IMR-90 (cell line): ENCODE data around the gene PSMB4. TPM values are rescaled to one million over a fixed set of nuclear protein-coding genes. Genes with fewer than 3 reads are reported as not detected.

ENCODE experiments used
- ATAC-seq: fragments of 200-7000 bp; cut with Tn5 transposase; 2 replicates; pipeline ENCODE4 v1.9.1; 2020; ENCODE audit warnings: low read depth, mild to moderate bottlenecking, moderate library complexity
- BruUV-seq: library from RNA; stranded (reverse); fragments of 400-500 nt; replicated peaks from 2 replicates; lab custom pipeline; 2021; lab: Mats Ljungman, UMichigan
- CTCF ChIA-PET: fragments of 300-600 bp; formaldehyde crosslinking; extraction: SDS; loops from one replicate; lab custom pipeline; 2021; ENCODE audit warnings: antibody characterized with exemption; lab: Yijun Ruan, JAX
- POLR2A ChIA-PET: fragments of 300-600 bp; sonication (Branson Sonifier 250); formaldehyde crosslinking; loops from one replicate; lab custom pipeline; 2022; ENCODE audit warnings: antibody characterized with exemption; ENCODE audit not compliant: unreplicated experiment; lab: Charles Lee
- DNase-seq: peaks from one replicate; pipeline ENCODE4 v3.0.0; 2013
- H2AFZ ChIP-seq: replicated peaks from 2 replicates; pipeline ENCODE3; 2013; ENCODE audit warnings: low read length, mild to moderate bottlenecking; ENCODE audit not compliant: poor library complexity
- H2AK5ac ChIP-seq: 2 replicates; pipeline ENCODE4 v1.6.1; 2013; ENCODE audit warnings: low read depth, low read length, inconsistent platforms
- H2AK9ac ChIP-seq: replicated peaks from 2 replicates; pipeline ENCODE3; 2013; ENCODE audit warnings: mild to moderate bottlenecking, low read depth, low read length, moderate library complexity; ENCODE audit not compliant: poor library complexity
- H2BK120ac ChIP-seq: 2 replicates; pipeline ENCODE4 v1.6.1; 2013; ENCODE audit warnings: low read depth, low read length, inconsistent platforms
- H2BK15ac ChIP-seq: 3 replicates; pipeline ENCODE4 v1.6.1; 2013; ENCODE audit warnings: low read depth, low read length, inconsistent platforms
- H2BK20ac ChIP-seq: 2 replicates; pipeline ENCODE4 v1.6.1; 2013; ENCODE audit warnings: low read depth, mild to moderate bottlenecking, inconsistent platforms, low read length, moderate library complexity
- H2BK5ac ChIP-seq: 2 replicates; pipeline ENCODE4 v1.6.1; 2013; ENCODE audit warnings: mild to moderate bottlenecking, low read depth, low read length, inconsistent platforms; ENCODE audit not compliant: poor library complexity, severe bottlenecking
- H3K14ac ChIP-seq: replicated peaks from 2 replicates; pipeline ENCODE4 v1.6.1; 2013; ENCODE audit warnings: low read depth, low read length, inconsistent platforms
- H3K18ac ChIP-seq: 2 replicates; pipeline ENCODE4 v1.6.1; 2013; ENCODE audit warnings: low read depth, low read length, control low read depth
- H3K23ac ChIP-seq: 2 replicates; pipeline ENCODE4 v1.6.1; 2013; ENCODE audit warnings: low read depth, low read length, inconsistent platforms
- H3K27ac ChIP-seq: 2 replicates; pipeline ENCODE4 v1.5.1; 2013; ENCODE audit warnings: mild to moderate bottlenecking, control low read depth, low read length; ENCODE audit not compliant: insufficient read depth
- H3K27me3 ChIP-seq: 2 replicates; pipeline ENCODE4 v1.6.1; 2013; ENCODE audit warnings: low read length; ENCODE audit not compliant: control insufficient read depth, insufficient read depth
- H3K36me3 ChIP-seq: 2 replicates; pipeline ENCODE4 v1.6.1; 2013; ENCODE audit warnings: low read length, mixed read lengths; ENCODE audit not compliant: control insufficient read depth, insufficient read depth
- H3K4ac ChIP-seq: 2 replicates; pipeline ENCODE4 v1.6.1; 2013; ENCODE audit warnings: low read depth, low read length, inconsistent platforms
- H3K4me1 ChIP-seq: 2 replicates; pipeline ENCODE4 v1.6.1; 2013; ENCODE audit warnings: low read length, mixed read lengths; ENCODE audit not compliant: control insufficient read depth, insufficient read depth
- H3K4me2 ChIP-seq: 2 replicates; pipeline ENCODE4 v1.6.1; 2013; ENCODE audit warnings: low read depth, mild to moderate bottlenecking, control low read depth, low read length, moderate library complexity
- H3K4me3 ChIP-seq: 2 replicates; pipeline ENCODE4 v1.5.1; 2013; ENCODE audit warnings: low read depth, mild to moderate bottlenecking, control low read depth, low read length, moderate library complexity; ENCODE audit not compliant: insufficient read depth
- H3K56ac ChIP-seq: 2 replicates; pipeline ENCODE4 v1.6.1; 2013; ENCODE audit warnings: low read length, inconsistent platforms; ENCODE audit not compliant: insufficient read depth; ENCODE audit errors: extremely low read depth
- H3K79me1 ChIP-seq, 2 experiments: 2 replicates each; pipeline ENCODE4 v1.6.1; 2013; ENCODE audit warnings: low read length in 2 of 2, inconsistent platforms in 1 of 2, low read depth in 1 of 2
- H3K9ac ChIP-seq: 2 replicates; pipeline ENCODE4 v1.6.1; 2013; ENCODE audit warnings: low read depth, low read length, control low read depth
- H3K9me1 ChIP-seq: 2 replicates; pipeline ENCODE4 v1.6.1; 2013; ENCODE audit warnings: low read length, inconsistent platforms; ENCODE audit not compliant: insufficient read depth
- H3K9me3 ChIP-seq: 2 replicates; pipeline ENCODE4 v1.6.1; 2013; ENCODE audit warnings: low read length; ENCODE audit not compliant: control insufficient read depth, insufficient read depth
- H4K20me1 ChIP-seq: 2 replicates; pipeline ENCODE4 v1.6.1; 2013; ENCODE audit warnings: low read length, inconsistent platforms; ENCODE audit not compliant: insufficient read depth
- H4K5ac ChIP-seq: 2 replicates; pipeline ENCODE4 v1.6.1; 2013; ENCODE audit warnings: mild to moderate bottlenecking, low read depth, low read length, control low read depth
- H4K8ac ChIP-seq, 2 experiments: 2 replicates each; pipeline ENCODE4 v1.6.1; 2013; ENCODE audit warnings: low read depth in 2 of 2, low read length in 2 of 2, control low read depth in 1 of 2, inconsistent platforms in 1 of 2
- H4K91ac ChIP-seq: 2 replicates; pipeline ENCODE4 v1.6.1; 2013; ENCODE audit warnings: low read depth, low read length, inconsistent platforms; ENCODE audit not compliant: insufficient read depth
- CTCF ChIP-seq: conservative IDR thresholded peaks from 2 replicates; pipeline ENCODE4 v1.5.1; 2012; ENCODE audit warnings: mild to moderate bottlenecking, low read depth, low read length, improper control_type of control experiment
- MAZ ChIP-seq: IDR thresholded peaks from 2 replicates; pipeline ENCODE4 v1.6.1; 2012; ENCODE audit warnings: low read depth, mild to moderate bottlenecking, low read length, improper control_type of control experiment, moderate library complexity, borderline replicate concordance
- NFE2L2 ChIP-seq: fragments of 150-350 bp; IDR thresholded peaks from 2 replicates; pipeline ENCODE4 v1.6.1; 2016; ENCODE audit warnings: low read depth, mild to moderate bottlenecking, low read length
- RAD21 ChIP-seq: IDR thresholded peaks from 2 replicates; pipeline ENCODE4 v1.6.1; 2012; ENCODE audit warnings: low read length, improper control_type of control experiment
- RFX5 ChIP-seq: IDR thresholded peaks from 2 replicates; pipeline ENCODE4 v1.8.0; 2012; ENCODE audit warnings: low read depth, mild to moderate bottlenecking, low read length, moderate library complexity
- SMC3 ChIP-seq: fragments of 150-350 bp; IDR thresholded peaks from 2 replicates; pipeline ENCODE4 v1.6.1; 2016; ENCODE audit warnings: low read depth, mild to moderate bottlenecking, antibody characterized with exemption, low read length, moderate library complexity
- WGBS, 2 experiments: methylation state at CpG; one replicate each; pipeline versions ENCODE4 v1.1.5 to v1.1.7; 2013; ENCODE audit warnings: missing lambda C conversion rate in 2 of 2; ENCODE audit not compliant: insufficient read length in 1 of 2; ENCODE audit errors: extremely low coverage in 2 of 2; 5-methylcytosine and 5-hydroxymethylcytosine counted together
- dilution Hi-C: fragments of 300-500 bp; cut with HindIII; formaldehyde crosslinking; loops from one replicate; pipeline ENCODE4 v1.14.3; 2018; ENCODE audit warnings: low sequenced_read_pairs; ENCODE audit not compliant: unreplicated experiment
- in situ Hi-C: fragments of 300-500 bp; cut with MboI; formaldehyde crosslinking; loops from 3 replicates; pipeline ENCODE4 v1.14.3; 2019; ENCODE audit warnings: low sequenced_read_pairs, inconsistent platforms, mixed read lengths
- intact Hi-C: fragments of 100-400 bp; cut with micrococcal nuclease; formaldehyde crosslinking; loops from 2 replicates; pipeline ENCODE4 v1.10.0; 2022
- polyA plus RNA-seq, 3 experiments: library from polyadenylated mRNA; depleted of rRNA; stranded (reverse); fragments of >200 nt; gene quantifications; 2 replicates each; pipeline ENCODE4 v1.2.3, GENCODE V29; 2012; ENCODE audit warnings: low replicate concordance in 1 of 3
- total RNA-seq: library from RNA; depleted of rRNA; stranded (reverse); fragments of >200 nt; gene quantifications from 2 replicates; pipeline ENCODE4 v1.2.3, GENCODE V29; 2012

Gene PSMB4
- total and polyA plus RNA-seq, 2 of the 4 experiments (the other 2 are of a cell fraction), result 457 to 565 TPM

- peak; percentile 89 for TF ChIP-seq CTCF
- TF ChIP-seq SMC3, result peak; percentile 79
- TF ChIP-seq RFX5, result 0 out of 2 replicates have a peak, but pooled peaks have one; percentile 16
- TF ChIP-seq MAZ, result no peak
- TF ChIP-seq RAD21, result peak; percentile 80
- 0 out of 2 replicates have a peak, but pooled peaks have one; percentile 19 for TF ChIP-seq NFE2L2
- Histone ChIP-seq H2AK5ac (no peak overlapping the region), H4K5ac (no peak overlapping the region), H4K20me1 (peaks cover 74% of the 10 kb centered on the region), H2BK120ac (no peak overlapping the region), H3K18ac (no peak overlapping the region), H3K4ac (no peak overlapping the region), H2AFZ (no peak overlapping the region), H3K27me3 (no peaks in the 10 kb centered on the region), H3K27ac (no peak overlapping the region), H2BK20ac (no peak overlapping the region), H3K36me3 (peaks cover 6% of the 10 kb centered on the region), H3K4me3 (no peak overlapping the region), H3K79me1 (peaks cover 17 to 57% of the 10 kb centered on the region in 2 experiments), H3K4me2 (no peak overlapping the region), H2BK15ac (no peak overlapping the region), H3K9me1 (peaks cover 7% of the 10 kb centered on the region), H3K56ac (no peak overlapping the region), H3K23ac (no peak overlapping the region), H2BK5ac (no peak overlapping the region), H3K9ac (no peak overlapping the region), H4K8ac (no peak overlapping the region), H3K4me1 (no peaks in the 10 kb centered on the region), H4K91ac (no peak overlapping the region), H3K9me3 (no peaks in the 10 kb centered on the region), H3K14ac (no peak overlapping the region), H2AK9ac (no peak overlapping the region)
- dilution Hi-C loops, result no loop called here
- POLR2A ChIA-PET, result no interaction called here
- WGBS, 2 experiments, result no CpG with 5 or more reads among the region's 4 CpGs
- DNase-seq, result peak; percentile 86
- peak; percentile 99 for ATAC-seq
- CTCF ChIA-PET, result interaction anchor here (0.7 to 1.1 kb wide), 3 partner anchors 64 to 132 kb away, joined by 3 read pairs; no protein-coding TSS in a partner anchor
- in situ Hi-C loops, result no loop called here
- BruUV-seq, result no TSS peak
- intact Hi-C loops, result loop anchor here (1.0 kb wide), 1 partner anchor 291 kb away; no protein-coding TSS in a partner anchor
Observed at GRCh38 chr1:151443846-151444782, 44.7 kb downstream of the PSMB4 start.
